HG03432 (cell line): ENCODE data around the gene ATOX1.
"Not testable (repeated sequence)": the region's sequence is repeated elsewhere in the genome, so short reads cannot be mapped to it uniquely, and the experiment has no call there.

Experiments
- ATAC-seq: cut with Tn5 transposase; IDR thresholded peaks from one replicate; pipeline ENCODE4 v1.9.1; 2021; ENCODE audit warnings: mild to moderate bottlenecking, moderate library complexity; ENCODE audit not compliant: unreplicated experiment

Gene ATOX1

DNA sequence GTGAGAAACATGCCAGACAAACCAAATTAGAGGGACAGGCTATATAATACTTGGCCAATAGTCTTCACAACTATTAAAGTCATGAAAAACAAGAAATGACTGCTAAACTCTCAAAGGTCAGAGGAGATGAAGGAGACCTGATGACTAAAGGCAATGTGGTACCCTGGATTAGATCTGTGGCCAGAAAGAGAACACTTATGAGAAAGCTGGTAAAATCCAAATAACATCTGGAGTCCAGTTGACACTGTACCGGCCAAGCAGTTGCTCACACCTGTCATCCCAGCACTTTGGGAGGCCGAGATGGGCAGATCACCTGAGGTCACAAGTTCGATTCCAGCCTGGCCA lies 24.4 kb downstream of the ATOX1 start:
- ATAC-seq, result no peak

DNA sequence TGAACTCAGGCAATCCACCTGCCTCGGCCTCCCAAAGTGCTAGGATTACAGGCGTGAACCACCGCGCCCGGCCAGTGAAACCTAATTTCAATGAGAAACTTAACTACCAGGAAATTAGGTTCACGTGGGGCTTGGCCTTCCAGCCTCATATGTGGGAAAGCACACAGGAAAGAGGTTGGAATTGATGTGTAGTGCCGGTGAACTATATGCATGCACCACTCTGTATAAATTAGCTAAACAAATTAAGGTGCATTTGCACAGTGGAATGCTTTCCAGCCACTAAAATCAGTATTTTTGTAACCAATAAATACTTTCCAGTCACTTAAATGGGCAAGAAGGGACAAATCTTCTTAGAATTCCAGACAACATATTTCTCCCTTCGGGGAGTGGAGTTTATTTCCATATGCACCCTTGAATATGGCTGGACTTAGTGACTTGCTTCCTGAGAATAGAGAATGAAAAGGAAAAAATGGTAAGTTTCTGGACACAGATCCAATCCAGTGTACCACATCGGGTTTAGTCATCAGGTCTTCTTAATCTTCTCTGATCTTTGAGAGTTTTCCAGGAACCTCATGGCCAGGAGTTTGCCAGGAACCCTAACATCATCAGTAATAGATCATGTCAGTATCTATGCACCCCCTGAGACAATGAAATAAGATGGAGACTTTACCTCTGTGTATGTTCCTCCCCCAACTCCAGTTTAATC lies 24.9 kb downstream of the ATOX1 start:
- no peak for ATAC-seq

DNA sequence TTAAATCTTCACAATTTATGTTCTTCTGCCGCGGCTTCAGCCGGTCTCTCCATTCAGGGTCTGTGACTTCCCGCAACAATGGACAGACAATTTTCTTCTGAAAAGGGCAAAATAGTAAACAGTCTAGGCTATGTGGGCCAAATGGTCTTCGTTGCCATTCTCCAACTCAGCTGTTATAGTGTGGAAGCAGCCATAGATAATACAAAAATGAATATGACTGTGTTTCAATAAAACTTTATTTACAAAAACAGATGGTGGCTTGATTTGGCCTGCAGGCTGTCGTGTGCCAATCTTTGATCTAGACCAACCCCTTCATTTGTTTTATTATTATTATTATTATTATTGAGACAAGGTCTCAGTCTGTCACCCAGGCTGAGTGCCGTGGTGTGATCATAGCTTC lies 28.1 kb downstream of the ATOX1 start:
- ATAC-seq, result no peak

DNA sequence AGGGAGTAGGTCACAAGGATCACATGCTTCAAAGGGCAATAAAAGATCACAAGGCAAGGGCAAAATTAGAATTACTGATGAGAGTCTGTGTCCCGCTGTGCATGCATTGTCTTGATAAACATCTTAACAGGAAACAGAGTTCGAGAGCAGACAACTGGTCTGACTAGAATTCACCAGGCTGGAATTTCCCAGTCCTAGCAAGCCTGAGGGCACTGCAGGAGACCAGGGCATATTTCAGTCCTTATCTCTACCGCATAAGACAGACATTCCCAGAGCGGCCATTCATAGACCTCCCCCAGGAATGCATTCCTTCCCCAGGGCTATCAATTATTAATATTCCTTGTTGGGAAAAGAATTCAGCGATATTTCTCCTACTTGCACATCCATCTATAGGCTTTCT lies 28.8 kb downstream of the ATOX1 start:
- not testable (repeated sequence) for ATAC-seq

DNA sequence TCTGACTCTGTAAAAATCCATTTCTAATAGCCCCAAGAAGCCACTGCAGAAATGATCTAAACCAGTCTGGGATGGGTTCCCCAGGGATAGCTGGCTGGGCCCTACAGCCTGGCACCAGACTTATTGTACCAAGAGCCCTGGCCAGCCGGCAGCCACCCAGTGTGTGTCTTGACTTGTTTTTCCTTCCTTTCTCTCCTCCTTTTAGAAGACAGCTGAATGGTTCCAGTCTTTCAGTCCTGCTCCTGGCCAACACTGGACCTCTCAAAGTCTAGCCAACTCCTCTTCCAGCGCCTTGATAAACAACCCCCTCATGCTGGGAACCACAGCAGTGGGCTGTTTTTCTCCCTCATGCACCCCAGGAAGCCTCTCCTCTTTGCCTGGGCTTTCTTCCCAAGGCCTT lies 34.1 kb downstream of the ATOX1 start:
- ATAC-seq, result no peak

- ATAC-seq, result no peak
Measured at GRCh38 chr5:151722546-151722945, 35.9 kb downstream of the ATOX1 start.

DNA sequence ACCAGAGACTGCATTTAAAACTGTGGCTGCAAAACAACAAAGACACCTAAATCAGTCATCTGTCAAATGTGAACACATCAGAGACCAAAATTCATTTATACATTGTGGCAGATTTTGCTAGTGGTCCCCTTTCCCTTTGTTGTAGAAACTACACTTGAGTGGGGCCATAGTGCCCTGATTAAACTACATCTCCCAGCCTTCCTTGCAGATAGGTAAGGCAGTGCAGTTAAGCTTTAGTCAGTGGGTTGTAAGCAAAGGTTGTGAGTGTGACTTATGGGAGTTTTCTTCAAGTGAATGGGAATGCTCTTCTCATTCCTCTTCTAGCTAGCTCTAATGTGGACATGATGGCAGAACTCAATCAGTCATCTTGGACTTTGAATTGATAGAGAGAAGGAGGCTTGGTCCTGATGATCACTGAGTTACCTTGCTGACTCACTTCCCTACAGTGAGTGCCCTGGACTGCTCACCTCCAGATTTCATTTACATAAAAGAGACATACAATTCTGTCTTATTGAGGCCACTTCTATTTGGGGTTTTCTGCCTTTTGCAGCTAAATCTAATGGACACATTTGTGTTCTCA lies 36.5 kb downstream of the ATOX1 start:
- ATAC-seq, result peak; percentile 22

DNA sequence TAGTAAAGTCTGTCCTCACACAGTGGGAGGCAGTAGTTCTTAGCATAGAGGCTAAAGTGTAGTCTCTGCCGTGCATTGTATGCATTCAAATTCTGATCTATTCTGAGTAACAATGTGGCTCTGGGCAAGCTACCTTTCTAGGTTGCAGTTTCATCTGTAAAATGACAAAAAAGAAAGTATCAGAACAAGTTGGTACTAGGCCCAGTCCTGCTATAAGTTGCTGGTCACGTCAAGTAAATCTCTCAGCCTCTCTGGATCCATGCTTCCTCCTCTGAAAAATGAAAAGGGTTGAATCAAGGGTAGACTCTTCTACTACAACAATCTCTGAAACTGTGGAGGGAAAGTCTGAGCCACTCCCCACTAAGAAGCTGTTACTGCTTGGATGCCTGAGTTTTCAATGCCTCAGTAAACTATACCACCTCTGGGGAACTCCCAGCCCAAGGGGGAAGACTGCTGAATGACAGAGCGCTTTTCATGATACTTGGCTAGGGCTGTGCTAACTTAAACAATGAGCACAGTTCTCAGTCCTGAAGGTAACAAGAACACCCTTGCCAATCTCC lies 37.3 kb downstream of the ATOX1 start:
- peak; percentile 88 for ATAC-seq

GRCh38 chr5:151720215-151720614 lies 38.2 kb downstream of the ATOX1 start:
- ATAC-seq, result no peak

DNA sequence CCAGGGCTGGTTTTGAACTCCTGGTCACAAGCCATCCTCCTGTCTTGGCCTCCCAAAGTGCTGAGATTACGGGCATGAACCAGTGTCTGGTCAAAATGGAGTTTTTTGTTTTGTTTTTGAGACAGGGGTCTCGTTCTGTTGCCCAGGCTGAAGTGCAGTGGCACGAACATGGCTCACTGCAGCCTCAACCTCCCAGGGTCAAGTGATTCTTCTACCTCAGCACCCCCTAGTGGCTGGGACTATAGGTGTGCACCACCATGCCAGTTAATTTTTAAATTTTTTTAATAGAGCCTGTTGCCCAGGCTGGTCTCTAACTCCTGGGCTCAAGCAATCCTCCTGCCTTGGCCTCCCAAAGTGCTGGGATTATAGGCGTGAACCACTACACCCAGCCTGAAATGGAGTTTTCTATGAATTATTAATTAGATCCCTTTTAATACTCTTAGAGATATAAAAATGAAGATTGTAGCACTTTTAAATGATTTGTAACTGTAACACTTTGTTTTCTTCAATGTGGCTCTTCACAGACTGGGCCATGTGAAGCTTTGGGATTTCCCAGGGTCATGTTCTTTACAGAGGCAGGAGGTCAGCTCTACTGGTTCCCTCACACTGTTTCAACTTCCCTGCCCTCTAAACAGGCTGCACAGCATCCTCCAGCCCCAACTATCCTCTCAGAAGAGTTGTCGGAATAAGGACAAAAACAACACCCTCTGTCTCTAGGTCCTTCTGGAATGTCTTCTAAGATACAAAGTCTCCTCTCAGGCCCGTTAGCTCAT lies 39.0 kb downstream of the ATOX1 start:
- no peak for ATAC-seq

GRCh38 chr5:151718646-151719045 lies 39.8 kb downstream of the ATOX1 start:
- no peak for ATAC-seq

GRCh38 chr5:151718153-151718552 lies 40.3 kb downstream of the ATOX1 start:
- no peak for ATAC-seq

DNA sequence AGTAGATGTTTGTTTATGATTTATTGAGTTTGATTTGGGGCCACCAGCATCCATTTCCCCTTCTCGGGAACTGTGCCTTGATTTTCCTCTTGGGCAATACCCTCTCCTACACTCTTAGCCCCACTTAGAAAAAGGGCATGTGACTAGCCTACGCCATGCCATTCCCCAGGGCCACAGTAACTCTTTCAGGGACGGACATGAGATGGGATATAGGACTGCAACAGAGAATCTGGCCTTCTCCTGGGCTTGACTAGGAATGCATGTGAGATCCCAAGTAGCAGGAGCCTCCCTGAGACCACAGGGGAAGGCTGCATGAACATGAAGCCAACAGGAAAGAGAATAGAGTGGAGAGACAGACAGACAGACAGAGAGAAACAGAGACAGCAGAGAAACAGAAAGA lies 41.0 kb downstream of the ATOX1 start:
- ATAC-seq, result no peak

- ATAC-seq, result no peak
Measured at GRCh38 chr5:151709109-151709735, 49.2 kb downstream of the ATOX1 start.

DNA sequence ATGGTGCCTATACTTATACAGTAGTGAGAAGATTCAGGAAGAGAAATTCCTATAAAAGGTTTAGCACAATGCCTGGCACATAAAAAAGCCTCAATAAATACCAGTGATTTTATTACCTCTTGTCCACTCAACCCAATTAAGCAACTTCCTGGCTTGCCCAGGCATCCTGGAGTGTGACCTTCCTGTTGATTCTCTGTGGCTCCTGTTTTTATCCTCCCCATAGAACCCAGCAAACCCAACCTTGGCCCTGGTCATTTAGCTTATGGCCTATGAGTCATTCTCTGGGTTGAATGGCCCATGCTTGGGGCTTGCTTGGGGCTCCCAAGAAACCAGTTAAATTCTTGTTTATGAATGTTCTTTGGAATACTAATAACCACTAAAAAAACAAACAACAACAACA lies 50.3 kb downstream of the ATOX1 start:
- no peak for ATAC-seq

- ATAC-seq, result no peak
Measured at GRCh38 chr5:151707567-151707966, 50.9 kb downstream of the ATOX1 start.

DNA sequence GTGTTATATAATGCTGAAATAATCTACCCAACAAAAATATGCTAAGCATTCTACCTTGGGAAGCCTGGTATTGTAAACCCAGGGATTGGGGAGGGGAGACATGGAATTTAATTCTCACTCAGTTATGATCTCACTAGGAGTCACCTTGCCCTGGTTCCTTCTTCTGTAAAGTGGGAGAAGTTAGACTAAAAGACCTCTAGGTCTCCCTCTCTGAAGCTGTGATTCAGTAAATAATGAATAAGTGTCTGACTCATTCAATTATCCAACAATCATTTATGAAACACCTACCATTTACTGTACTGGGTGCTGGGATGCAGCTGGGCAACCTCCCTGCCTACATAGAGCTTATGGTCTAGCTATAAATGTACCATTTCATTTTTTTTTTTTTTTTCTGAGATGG lies 51.5 kb downstream of the ATOX1 start:
- ATAC-seq, result no peak

DNA sequence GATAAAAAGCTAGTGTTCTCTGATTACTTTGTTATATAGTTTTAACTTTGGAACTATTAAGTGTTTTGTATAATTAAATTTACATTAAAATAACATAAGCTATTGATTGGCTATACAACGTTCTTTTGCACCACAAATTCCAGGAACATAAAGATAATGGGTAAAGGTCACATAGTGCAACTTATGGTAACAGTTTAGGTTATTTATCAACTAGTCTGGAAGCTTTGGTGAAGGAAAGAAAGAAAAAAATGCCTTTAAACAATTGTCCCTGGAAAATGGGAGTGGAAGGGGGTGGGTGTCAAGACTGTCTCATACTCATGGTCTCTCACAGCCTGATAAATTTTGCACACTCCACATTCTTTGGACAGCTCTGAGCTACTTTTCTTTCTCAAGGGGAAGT lies 54.7 kb downstream of the ATOX1 start:
- ATAC-seq, result no peak

DNA sequence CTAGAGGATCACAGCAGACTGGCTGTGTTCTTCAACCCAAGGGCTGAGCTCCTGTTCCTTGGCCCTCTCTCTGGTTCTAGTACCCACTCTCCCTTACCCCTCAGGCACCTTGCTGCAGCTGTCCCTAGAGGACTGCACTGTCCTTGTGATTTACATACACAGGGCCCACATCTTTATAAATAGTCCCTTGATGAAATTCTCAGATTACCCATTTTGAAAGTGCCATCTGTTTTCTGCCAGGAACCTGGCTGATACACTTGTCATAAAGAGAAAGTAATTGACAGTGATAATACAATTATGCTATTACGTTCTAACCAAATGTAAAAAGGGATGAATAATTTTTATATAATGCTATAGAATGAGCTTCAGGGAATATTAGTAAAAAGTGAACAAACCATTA lies 55.2 kb downstream of the ATOX1 start:
- ATAC-seq, result peak; percentile 94

GRCh38 chr5:151700820-151701219 lies 57.6 kb downstream of the ATOX1 start:
- ATAC-seq, result peak; percentile 54

DNA sequence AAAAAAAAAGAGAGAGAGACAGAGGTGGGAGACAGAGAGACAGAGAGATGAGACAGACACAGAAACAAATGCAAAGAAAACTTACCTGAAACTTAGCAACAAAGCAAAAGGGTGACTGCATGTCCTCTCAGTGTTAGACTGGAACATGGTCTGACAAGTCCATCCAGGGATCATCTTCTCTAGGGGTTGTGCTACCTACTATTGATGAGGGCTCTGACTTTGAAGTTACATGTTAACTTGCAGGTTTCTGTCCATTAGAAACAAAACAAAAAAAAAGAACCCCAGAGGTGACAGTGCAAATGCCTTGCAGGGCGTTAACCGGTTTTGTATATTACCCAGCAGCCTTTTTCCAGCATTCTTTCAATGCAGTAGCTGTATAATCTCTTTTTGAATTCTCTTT lies 58.1 kb downstream of the ATOX1 start:
- no peak for ATAC-seq
